A673 (cell line): ENCODE data around the gene HPS3. TPM values are rescaled to one million over a fixed set of nuclear protein-coding genes. Genes with fewer than 3 reads are reported as not detected.

Experiments
- BruUV-seq: library from RNA; stranded (reverse); fragments of 400-500 nt; replicated peaks from 2 replicates; lab custom pipeline; 2021; lab: Mats Ljungman, UMichigan
- CTCF ChIA-PET: fragments of 300-600 bp; sonication (Branson Sonifier 250); formaldehyde crosslinking; loops from one replicate; lab custom pipeline; 2022; ENCODE audit warnings: antibody characterized with exemption; lab: Charles Lee
- POLR2A ChIA-PET: fragments of 300-600 bp; sonication (Branson Sonifier 250); formaldehyde crosslinking; loops from one replicate; lab custom pipeline; 2022; ENCODE audit warnings: antibody characterized with exemption; ENCODE audit not compliant: low non-redundant PET; lab: Charles Lee
- DNase-seq: peaks from one replicate; pipeline ENCODE4 v3.0.0-alpha.2; 2015; ENCODE audit warnings: low spot score
- H3K27ac ChIP-seq: fragments of 200-600 bp; sonication (generic); 2 replicates; pipeline ENCODE4 v1.5.1; 2016; ENCODE audit warnings: mixed run types, low read depth, mild to moderate bottlenecking, mixed read lengths, antibody characterized with exemption, low read length; ENCODE audit not compliant: poor library complexity, severe bottlenecking
- H3K27me3 ChIP-seq: fragments of 200-600 bp; sonication (generic); replicated peaks from 2 replicates; pipeline ENCODE4 v1.6.1; 2017; ENCODE audit warnings: mixed run types, low read depth, mild to moderate bottlenecking, mixed read lengths, antibody characterized with exemption, low read length; ENCODE audit not compliant: insufficient read depth, poor library complexity
- H3K36me3 ChIP-seq: fragments of 200-600 bp; sonication (generic); 2 replicates; pipeline ENCODE4 v1.6.1; 2016; ENCODE audit warnings: mixed run types, mild to moderate bottlenecking, mixed read lengths, antibody characterized with exemption, low read length; ENCODE audit not compliant: insufficient read depth, poor library complexity, severe bottlenecking
- H3K4me1 ChIP-seq: fragments of 200-600 bp; sonication (generic); 2 replicates; pipeline ENCODE4 v1.6.1; 2017; ENCODE audit warnings: mixed run types, mild to moderate bottlenecking, mixed read lengths, antibody characterized with exemption, low read length; ENCODE audit not compliant: insufficient read depth, poor library complexity, severe bottlenecking
- H3K4me3 ChIP-seq: fragments of 200-600 bp; sonication (generic); 2 replicates; pipeline ENCODE4 v1.5.1; 2016; ENCODE audit warnings: low read depth, mixed run types, mild to moderate bottlenecking, mixed read lengths, low read length; ENCODE audit not compliant: poor library complexity, severe bottlenecking
- H3K9me3 ChIP-seq: fragments of 200-600 bp; sonication (generic); 2 replicates; pipeline ENCODE4 v1.6.1; 2016; ENCODE audit warnings: mixed run types, low read depth, mild to moderate bottlenecking, mixed read lengths, antibody characterized with exemption, low read length; ENCODE audit not compliant: poor library complexity, severe bottlenecking
- CTCF ChIP-seq: fragments of 300-800, 200-600 bp; sonication (generic); conservative IDR thresholded peaks from 2 replicates; pipeline ENCODE4 v1.5.1; 2017; ENCODE audit warnings: low read depth, mild to moderate bottlenecking, antibody characterized with exemption, low read length, moderate library complexity, mixed read lengths
- EZH2 ChIP-seq: fragments of 200-600 bp; sonication (generic); IDR thresholded peaks from 2 replicates; pipeline ENCODE4 v1.6.1; 2017; ENCODE audit warnings: borderline replicate concordance, low read depth, mild to moderate bottlenecking, mixed read lengths, antibody characterized with exemption, low read length; ENCODE audit not compliant: poor library complexity, severe bottlenecking
- intact Hi-C: fragments of 100-400 bp; cut with micrococcal nuclease; formaldehyde crosslinking; loops from one replicate; pipeline ENCODE4 v1.10.0; 2022; ENCODE audit not compliant: unreplicated experiment
- total RNA-seq: library from RNA; stranded (reverse); gene quantifications from 2 replicates; pipeline ENCODE4 v1.2.3, GENCODE V29; 2021

Gene HPS3
- total RNA-seq, 1 experiment from 2014 or later = 12.6 TPM

GRCh38 chr3:149142682-149143081, 13.2 kb downstream of the HPS3 start:
- Histone ChIP-seq H3K4me3 (no peak overlapping the region), H3K9me3 (no peaks in the 10 kb centered on the region), H3K4me1 (no peaks in the 10 kb centered on the region), H3K27ac (no peak overlapping the region), H3K27me3 (no peaks in the 10 kb centered on the region), H3K36me3 (no peaks in the 10 kb centered on the region)
- CTCF ChIA-PET = no interaction called here
- intact Hi-C loops = no loop called here
- no TSS peak for BruUV-seq
- POLR2A ChIA-PET = no interaction called here
- no peak for TF ChIP-seq CTCF
- no peak for TF ChIP-seq EZH2
- no peak for DNase-seq

GRCh38 chr3:149145356-149145755, 15.9 kb downstream of the HPS3 start:
- intact Hi-C loops = no loop called here
- Histone ChIP-seq H3K4me3 (no peak overlapping the region), H3K27ac (no peak overlapping the region), H3K36me3 (no peaks in the 10 kb centered on the region), H3K4me1 (no peaks in the 10 kb centered on the region), H3K9me3 (no peaks in the 10 kb centered on the region), H3K27me3 (no peaks in the 10 kb centered on the region)
- no peak for TF ChIP-seq CTCF
- no peak for TF ChIP-seq EZH2
- ChIA-PET CTCF (no interaction called here), POLR2A (no interaction called here)
- DNase-seq = no peak
- no TSS peak for BruUV-seq

- ChIA-PET POLR2A (no interaction called here), CTCF (no interaction called here)
- intact Hi-C loops = no loop called here
- DNase-seq = peak; percentile 3
- no TSS peak for BruUV-seq
- Histone ChIP-seq H3K27ac (no peak overlapping the region), H3K4me3 (no peak overlapping the region), H3K9me3 (no peaks in the 10 kb centered on the region), H3K36me3 (no peaks in the 10 kb centered on the region), H3K27me3 (no peaks in the 10 kb centered on the region), H3K4me1 (no peaks in the 10 kb centered on the region)
- TF ChIP-seq EZH2 = no peak
- no peak for TF ChIP-seq CTCF
Observed at GRCh38 chr3:149145974-149146373, 16.5 kb downstream of the HPS3 start.
